ENCODE data around the gene IL12RB2. TPM values are rescaled to one million over a fixed set of nuclear protein-coding genes. Genes with fewer than 3 reads are reported as not detected.

The IL12RB2 gene
- total and polyA plus RNA-seq, 2 experiments from 2014 or later: 0.06 TPM; not detected in 1

GRCh38 chr1:67371043-67371442, 63.4 kb downstream of the IL12RB2 start:
- no peaks in the 10 kb centered on the region for H3K9me2 ChIP-seq (ENCODE audit: insufficient read depth)
- no peaks in the 10 kb centered on the region for H4K20me1 ChIP-seq (ENCODE audit: insufficient read depth)
- no peak overlapping the region for H3K27ac ChIP-seq
- no peak overlapping the region for H3K4me2 ChIP-seq (ENCODE audit: unreplicated experiment)
- DNase-seq: no peak
- H3K4me3 ChIP-seq: no peak overlapping the region
- H3K79me2 ChIP-seq (ENCODE audit: insufficient read depth): no peaks in the 10 kb centered on the region
- 51 to 55% methylated on average over 2 of the region's 2 CpGs for WGBS, 2 experiments (ENCODE audit: low coverage in 1 of 2, low lambda C conversion rate in 2 of 2, missing lambda C conversion rate in 2 of 2)
- H3K9me3 ChIP-seq (ENCODE audit: low read depth): no peaks in the 10 kb centered on the region
- in situ Hi-C loops (cut with MboI): no loop called here
- no peaks in the 10 kb centered on the region for H3F3A ChIP-seq (ENCODE audit: insufficient read depth)
- TF ChIP-seq EZH2 (IDR thresholded peaks at IDR 0.05; ENCODE audit: insufficient read depth, poor library complexity, severe bottlenecking) (no peak), EZH2phosphoT487 (IDR thresholded peaks at IDR 0.05; ENCODE audit: insufficient read depth, low read depth) (no peak)
- no peak overlapping the region for H2AFZ ChIP-seq
- no peaks in the 10 kb centered on the region for H3K4me1 ChIP-seq (ENCODE audit: insufficient read depth)
- no peaks in the 10 kb centered on the region for H3K27me3 ChIP-seq (replicated peaks; ENCODE audit: insufficient read depth)
- no peaks in the 10 kb centered on the region for H3K36me3 ChIP-seq (ENCODE audit: low read depth)
- H3K9ac ChIP-seq: no peak overlapping the region

- Histone ChIP-seq H3K36me3 (ENCODE audit: low read depth) (no peaks in the 10 kb centered on the region), H3K27me3 (replicated peaks; ENCODE audit: insufficient read depth) (no peaks in the 10 kb centered on the region), H2AFZ (no peak overlapping the region), H3K9me3 (ENCODE audit: low read depth) (no peaks in the 10 kb centered on the region), H3K9ac (no peak overlapping the region), H3K9me2 (ENCODE audit: insufficient read depth) (no peaks in the 10 kb centered on the region), H4K20me1 (ENCODE audit: insufficient read depth) (no peaks in the 10 kb centered on the region), H3K4me2 (ENCODE audit: unreplicated experiment) (no peak overlapping the region), H3K4me3 (no peak overlapping the region), H3K4me1 (ENCODE audit: insufficient read depth) (no peaks in the 10 kb centered on the region), H3F3A (ENCODE audit: insufficient read depth) (no peaks in the 10 kb centered on the region), H3K79me2 (ENCODE audit: insufficient read depth) (no peaks in the 10 kb centered on the region), H3K27ac (no peak overlapping the region)
- TF ChIP-seq EZH2 (IDR thresholded peaks at IDR 0.05; ENCODE audit: insufficient read depth, poor library complexity, severe bottlenecking) (no peak), EZH2phosphoT487 (IDR thresholded peaks at IDR 0.05; ENCODE audit: insufficient read depth, low read depth) (no peak)
- DNase-seq: no peak
- in situ Hi-C loops (cut with MboI): no loop called here
- 75 to 83% methylated on average over 5 of the region's 5 CpGs for WGBS, 2 experiments (ENCODE audit: low coverage in 1 of 2, low lambda C conversion rate in 2 of 2, missing lambda C conversion rate in 2 of 2)
Observed at GRCh38 chr1:67371681-67372080, 64.0 kb downstream of the IL12RB2 start.

- no peak overlapping the region for H3K4me2 ChIP-seq (ENCODE audit: unreplicated experiment)
- H3K9ac ChIP-seq: no peak overlapping the region
- H2AFZ ChIP-seq: no peak overlapping the region
- no peaks in the 10 kb centered on the region for H3K27me3 ChIP-seq (replicated peaks; ENCODE audit: insufficient read depth)
- no peak overlapping the region for H3K4me3 ChIP-seq
- peak; percentile 15 for DNase-seq
- no peaks in the 10 kb centered on the region for H3K9me3 ChIP-seq (ENCODE audit: low read depth)
- no peaks in the 10 kb centered on the region for H4K20me1 ChIP-seq (ENCODE audit: insufficient read depth)
- TF ChIP-seq EZH2phosphoT487 (IDR thresholded peaks at IDR 0.05; ENCODE audit: insufficient read depth, low read depth): no peak
- no peak for TF ChIP-seq EZH2 (IDR thresholded peaks at IDR 0.05; ENCODE audit: insufficient read depth, poor library complexity, severe bottlenecking)
- no peaks in the 10 kb centered on the region for H3K36me3 ChIP-seq (ENCODE audit: low read depth)
- WGBS, 2 experiments (ENCODE audit: low coverage in 1 of 2, low lambda C conversion rate in 2 of 2, missing lambda C conversion rate in 2 of 2): 72% methylated on average over 3 of the region's 3 CpGs
- H3K27ac ChIP-seq: no peak overlapping the region
- no peaks in the 10 kb centered on the region for H3K79me2 ChIP-seq (ENCODE audit: insufficient read depth)
- H3F3A ChIP-seq (ENCODE audit: insufficient read depth): no peaks in the 10 kb centered on the region
- in situ Hi-C loops (cut with MboI): no loop called here
- H3K4me1 ChIP-seq (ENCODE audit: insufficient read depth): no peaks in the 10 kb centered on the region
- H3K9me2 ChIP-seq (ENCODE audit: insufficient read depth): no peaks in the 10 kb centered on the region
Observed at GRCh38 chr1:67372136-67372535, 64.5 kb downstream of the IL12RB2 start.

DNA sequence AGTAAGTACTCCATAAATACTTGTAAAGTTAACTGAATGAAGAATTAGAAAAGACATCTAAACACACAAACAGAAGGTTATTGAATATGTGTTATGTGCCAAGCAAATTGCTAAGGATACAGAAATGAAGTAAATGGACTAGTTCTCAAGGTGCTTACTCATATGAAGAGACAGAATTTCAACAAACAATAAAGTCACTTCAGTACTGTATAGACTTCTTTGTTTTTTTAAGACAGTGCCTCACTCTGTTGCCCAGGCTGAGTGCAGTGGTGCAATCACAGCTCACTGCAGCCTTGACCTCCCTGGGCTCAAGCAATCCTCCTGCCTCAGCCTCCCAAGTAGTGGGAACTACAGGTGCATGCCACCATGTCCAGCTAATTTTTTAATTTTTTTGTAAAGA, 65.2 kb downstream of the IL12RB2 start:
- in situ Hi-C loops (cut with MboI): no loop called here
- H3K4me1 ChIP-seq (ENCODE audit: insufficient read depth): no peaks in the 10 kb centered on the region
- H3K36me3 ChIP-seq (ENCODE audit: low read depth): no peaks in the 10 kb centered on the region
- no peaks in the 10 kb centered on the region for H3K9me3 ChIP-seq (ENCODE audit: low read depth)
- H2AFZ ChIP-seq: no peak overlapping the region
- H4K20me1 ChIP-seq (ENCODE audit: insufficient read depth): no peaks in the 10 kb centered on the region
- H3F3A ChIP-seq (ENCODE audit: insufficient read depth): no peaks in the 10 kb centered on the region
- H3K27me3 ChIP-seq (replicated peaks; ENCODE audit: insufficient read depth): no peaks in the 10 kb centered on the region
- no peak overlapping the region for H3K4me2 ChIP-seq (ENCODE audit: unreplicated experiment)
- no peaks in the 10 kb centered on the region for H3K9me2 ChIP-seq (ENCODE audit: insufficient read depth)
- H3K27ac ChIP-seq: no peak overlapping the region
- no peaks in the 10 kb centered on the region for H3K79me2 ChIP-seq (ENCODE audit: insufficient read depth)
- TF ChIP-seq EZH2phosphoT487 (IDR thresholded peaks at IDR 0.05; ENCODE audit: insufficient read depth, low read depth) (no peak), EZH2 (IDR thresholded peaks at IDR 0.05; ENCODE audit: insufficient read depth, poor library complexity, severe bottlenecking) (no peak)
- no peak overlapping the region for H3K9ac ChIP-seq
- H3K4me3 ChIP-seq: no peak overlapping the region
- DNase-seq: no peak

DNA sequence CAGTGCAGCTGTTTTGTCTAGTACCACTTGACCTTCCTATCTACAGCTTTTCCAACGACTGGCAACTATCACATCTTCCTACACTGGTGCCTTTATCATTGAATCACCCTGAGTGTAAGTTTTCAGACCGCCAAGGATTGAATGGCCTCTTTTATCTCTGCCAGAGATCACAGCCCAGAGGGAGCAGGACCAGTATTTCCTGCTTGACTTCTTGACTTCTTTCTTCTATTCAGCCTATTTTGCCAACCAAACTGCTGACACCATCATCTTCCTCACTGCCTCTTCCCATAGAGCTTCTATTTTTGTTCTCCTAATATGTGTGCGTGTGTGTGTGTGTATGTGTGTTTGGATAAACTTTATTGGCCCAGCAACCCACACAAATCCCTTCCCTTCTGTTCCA, 68.7 kb downstream of the IL12RB2 start:
- DNase-seq: no peak
- Histone ChIP-seq H3K27me3 (replicated peaks; ENCODE audit: insufficient read depth) (no peaks in the 10 kb centered on the region), H3K9me3 (ENCODE audit: low read depth) (no peaks in the 10 kb centered on the region), H3K4me2 (ENCODE audit: unreplicated experiment) (no peak overlapping the region), H3K9ac (no peak overlapping the region), H3K27ac (no peak overlapping the region), H3K4me1 (ENCODE audit: insufficient read depth) (no peaks in the 10 kb centered on the region), H3K4me3 (no peak overlapping the region), H3K9me2 (ENCODE audit: insufficient read depth) (no peaks in the 10 kb centered on the region), H2AFZ (no peak overlapping the region), H3K79me2 (ENCODE audit: insufficient read depth) (no peaks in the 10 kb centered on the region), H4K20me1 (ENCODE audit: insufficient read depth) (no peaks in the 10 kb centered on the region), H3F3A (ENCODE audit: insufficient read depth) (no peaks in the 10 kb centered on the region), H3K36me3 (ENCODE audit: low read depth) (no peaks in the 10 kb centered on the region)
- in situ Hi-C loops (cut with MboI): no loop called here
- WGBS, 2 experiments (ENCODE audit: low coverage in 1 of 2, low lambda C conversion rate in 2 of 2, missing lambda C conversion rate in 2 of 2): 85 to 90% methylated on average over 3 of the region's 3 CpGs
- TF ChIP-seq EZH2phosphoT487 (IDR thresholded peaks at IDR 0.05; ENCODE audit: insufficient read depth, low read depth): no peak
- no peak for TF ChIP-seq EZH2 (IDR thresholded peaks at IDR 0.05; ENCODE audit: insufficient read depth, poor library complexity, severe bottlenecking)
